HTR-8/SVneo (cell line): ENCODE measurements around the gene C2orf15.
A peak's percentile ranks its signal among the peaks of the same experiment; 100 is the strongest.
"Not testable (repeated sequence)": the region's sequence is repeated elsewhere in the genome, so short reads cannot be mapped to it uniquely, and the experiment has no call there.

ENCODE experiments used
- DNase-seq: peaks from one replicate; pipeline ENCODE4 v3.0.0; 2011; ENCODE audit warnings: low spot score, mixed read lengths; ENCODE audit not compliant: insufficient read length
- FAIRE-seq: peaks from 2 replicates; lab custom pipeline; 2011; peaks lifted over from hg19 to GRCh38; lab: Jason Lieb, UNC

C2orf15 gene

GRCh38 chr2:99158599-99158998 lies 17.1 kb downstream of the C2orf15 start:
- FAIRE-seq (no peak), DNase-seq (no peak)

GRCh38 chr2:99159594-99159993 lies 18.1 kb downstream of the C2orf15 start:
- FAIRE-seq (no peak), DNase-seq (no peak)

- no peak for DNase-seq
- no peak for FAIRE-seq
Measured at GRCh38 chr2:99166218-99166617, 24.7 kb downstream of the C2orf15 start.

- DNase-seq = no peak
- no peak for FAIRE-seq
Measured at GRCh38 chr2:99169534-99169933, 28.0 kb downstream of the C2orf15 start.

- FAIRE-seq (no peak), DNase-seq (no peak)
Measured at GRCh38 chr2:99171377-99172140, 30.1 kb downstream of the C2orf15 start.

GRCh38 chr2:99180755-99181623 lies 39.5 kb downstream of the C2orf15 start, which contains the start of the genes MITD1 and MRPL30:
TSS of gene MITD1 (minus strand) at chr2:99181058. CDS start at chr2:99180981, 77 bp downstream.
TSS of gene MRPL30 (plus strand) at chr2:99181184. CDS start at chr2:99186204, 5,020 bp downstream.
- DNase-seq (peak; percentile 97), FAIRE-seq (peak; percentile 82)

GRCh38 chr2:99181624-99182000 lies 40.1 kb downstream of the C2orf15 start:
- DNase-seq (no peak), FAIRE-seq (no peak)

GRCh38 chr2:99183025-99183424 lies 41.5 kb downstream of the C2orf15 start:
- DNase-seq (no peak), FAIRE-seq (no peak)

GRCh38 chr2:99184811-99185210 lies 43.3 kb downstream of the C2orf15 start:
- no peak for FAIRE-seq

GRCh38 chr2:99187011-99187410 lies 45.5 kb downstream of the C2orf15 start:
- FAIRE-seq = no peak

More at GRCh38 chr2:99184811-99185210, 43.3 kb downstream of the C2orf15 start:
- DNase-seq = no peak

GRCh38 chr2:99188357-99188756 lies 46.9 kb downstream of the C2orf15 start:
- no peak for DNase-seq
- FAIRE-seq = no peak

More at GRCh38 chr2:99187011-99187410, 45.5 kb downstream of the C2orf15 start:
- DNase-seq = no peak

- no peak for FAIRE-seq
- no peak for DNase-seq
Measured at GRCh38 chr2:99190548-99190947, 49.0 kb downstream of the C2orf15 start.

- FAIRE-seq = not testable (repeated sequence)
Measured at GRCh38 chr2:99192364-99192763, 50.9 kb downstream of the C2orf15 start.

GRCh38 chr2:99198103-99198841 lies 56.8 kb downstream of the C2orf15 start:
- FAIRE-seq (no peak), DNase-seq (no peak)

More at GRCh38 chr2:99192364-99192763, 50.9 kb downstream of the C2orf15 start:
- DNase-seq = not testable (repeated sequence)

- FAIRE-seq (no peak), DNase-seq (no peak)
Measured at GRCh38 chr2:99200076-99200800, 58.7 kb downstream of the C2orf15 start.
